NCI-H128 (cell line): ENCODE data around the gene PROB1.
"Not testable (repeated sequence)": the region's sequence is repeated elsewhere in the genome, so short reads cannot be mapped to it uniquely, and the experiment has no call there.

Experiments used
- DNase-seq: peaks from one replicate; lab custom pipeline; 2025; ENCODE audit not compliant: unreplicated experiment; lab: John Stamatoyannopoulos, UW

PROB1 gene

DNA sequence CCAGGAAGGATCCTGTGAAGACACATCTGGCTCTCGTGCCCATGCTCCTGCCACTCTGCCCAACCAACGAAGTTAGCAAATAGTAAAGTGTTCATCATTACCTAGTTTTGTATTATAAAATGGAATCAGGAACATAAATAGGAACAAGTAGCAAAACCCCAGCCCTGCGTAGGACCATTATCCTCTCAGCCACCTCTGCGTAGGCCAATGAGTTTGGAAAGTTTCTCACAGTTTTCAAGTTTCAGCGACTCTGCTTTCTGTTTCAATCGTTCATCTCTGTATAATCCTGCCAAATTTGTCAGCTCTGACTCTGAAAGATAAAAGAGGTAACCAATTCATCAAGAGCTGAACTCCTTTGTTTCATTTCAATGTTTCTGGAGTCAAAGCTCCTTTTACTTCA lies 19.1 kb upstream of the PROB1 start:
- no peak for DNase-seq

DNA sequence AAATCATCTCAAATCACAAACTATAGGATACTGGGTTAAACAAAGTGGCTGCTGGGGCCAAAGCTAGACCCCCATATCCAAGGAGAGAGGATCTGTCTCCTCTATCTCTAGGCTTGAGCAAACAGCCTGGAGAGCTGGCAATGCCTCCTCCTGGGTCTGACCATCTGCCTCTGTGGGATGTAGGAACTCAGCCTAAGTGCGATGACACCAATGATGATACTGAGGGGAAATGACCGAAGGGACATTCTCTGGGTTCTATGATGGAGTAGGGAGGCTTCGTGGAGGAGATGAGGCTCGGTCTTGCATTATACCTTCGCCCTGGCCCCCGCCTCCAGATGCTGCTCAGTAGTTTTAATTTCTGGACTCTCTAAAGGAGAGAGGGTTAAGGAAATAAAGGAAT lies 18.2 kb upstream of the PROB1 start:
- no peak for DNase-seq

DNA sequence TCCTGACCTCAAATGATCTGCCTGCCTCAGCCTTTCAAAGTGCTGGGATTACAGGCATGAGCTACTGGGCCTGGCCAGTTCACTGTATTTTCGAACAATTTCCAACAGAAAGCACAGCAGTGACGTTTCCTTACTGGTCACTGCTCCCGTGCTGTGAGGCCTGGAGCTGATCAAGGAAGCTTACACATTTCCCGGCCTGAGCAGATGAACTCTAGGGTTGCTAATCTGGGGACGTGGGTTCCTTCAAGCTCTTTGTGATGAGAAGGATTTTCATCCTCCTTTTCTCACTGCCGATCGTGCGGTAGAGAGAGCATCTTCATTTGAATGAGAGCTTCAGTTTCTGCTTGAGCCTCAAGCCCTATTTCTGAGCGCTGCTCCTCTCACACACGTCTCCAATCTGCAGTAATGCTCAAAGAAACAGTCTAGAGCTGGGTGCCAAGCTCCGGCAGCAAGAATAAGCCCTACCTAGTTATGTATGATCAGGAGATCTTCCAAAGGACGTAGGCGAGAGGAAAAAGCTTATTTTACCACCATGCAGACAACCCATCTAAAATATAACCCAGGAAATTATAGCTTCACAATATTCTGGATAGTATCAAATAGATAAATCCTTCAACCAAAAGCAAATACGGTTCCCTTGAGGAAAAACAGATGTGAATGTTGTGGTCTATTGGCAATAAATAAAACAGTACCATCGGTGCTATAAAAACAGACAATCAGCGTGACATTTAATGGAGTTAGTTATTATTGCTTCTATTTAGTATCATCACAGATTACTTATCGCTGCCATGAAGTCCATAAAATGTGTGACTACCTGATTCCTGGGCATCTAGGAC lies 16.3 kb upstream of the PROB1 start:
- DNase-seq = no peak

DNA sequence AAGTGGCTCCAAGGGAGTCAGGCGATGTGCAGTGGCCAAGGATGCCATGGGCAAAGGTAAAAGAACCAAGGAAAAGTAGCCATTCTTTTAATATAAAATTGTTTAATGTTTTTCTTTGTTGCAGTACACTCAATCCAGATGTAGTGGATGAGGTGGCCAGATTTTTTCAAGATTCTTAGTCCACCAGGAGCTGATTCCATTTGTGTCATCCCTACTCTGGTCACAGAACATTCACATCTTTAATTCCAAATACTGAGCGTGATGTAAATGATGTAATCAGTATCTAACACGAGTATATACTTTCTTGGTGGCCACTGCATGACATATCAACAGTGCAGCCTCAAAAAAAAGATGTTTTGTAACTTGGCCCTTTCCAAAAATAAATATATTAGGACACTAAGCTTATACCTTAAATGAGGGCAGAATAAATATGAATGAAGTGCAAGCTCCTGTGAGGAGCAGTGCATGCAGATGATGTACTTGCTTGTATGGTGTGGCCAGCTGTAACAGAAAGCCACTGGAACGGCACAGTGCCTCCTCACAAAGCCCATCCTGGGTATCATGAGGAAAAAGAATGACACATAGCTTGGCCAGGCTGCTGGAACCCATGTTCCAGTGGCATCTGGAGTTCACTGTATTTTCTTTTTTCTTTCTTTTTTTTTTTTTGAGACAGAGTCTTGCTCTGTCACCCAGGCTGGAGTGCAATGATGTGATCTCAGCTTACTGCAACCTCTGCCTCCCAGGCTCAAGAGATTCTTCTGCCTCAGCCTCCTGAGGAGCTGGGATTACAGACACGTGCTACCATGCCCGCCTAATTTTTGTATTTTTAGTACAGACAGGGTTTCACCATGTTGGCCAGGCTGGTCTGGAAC lies 15.5 kb upstream of the PROB1 start:
- DNase-seq = no peak

DNA sequence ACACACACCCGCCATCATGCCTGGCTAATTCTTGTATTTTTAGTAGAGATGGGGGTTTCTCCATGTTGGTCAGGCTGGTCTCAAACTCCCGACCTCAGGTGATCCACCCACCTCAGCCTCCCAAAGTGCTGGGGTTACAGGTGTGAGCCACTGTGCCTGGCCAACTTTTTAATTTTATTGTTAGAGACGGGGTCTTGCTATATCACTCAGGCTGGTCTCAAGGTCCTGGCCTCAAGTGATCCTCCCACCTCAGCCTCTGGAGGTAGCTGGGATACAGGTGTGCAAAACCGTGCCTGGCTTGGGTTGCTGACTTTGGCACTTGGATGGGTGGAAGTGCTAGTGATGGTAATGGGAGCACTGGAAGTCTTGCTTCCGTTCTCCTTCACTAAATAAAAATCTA lies 14.2 kb upstream of the PROB1 start:
- DNase-seq = not testable (repeated sequence)

DNA sequence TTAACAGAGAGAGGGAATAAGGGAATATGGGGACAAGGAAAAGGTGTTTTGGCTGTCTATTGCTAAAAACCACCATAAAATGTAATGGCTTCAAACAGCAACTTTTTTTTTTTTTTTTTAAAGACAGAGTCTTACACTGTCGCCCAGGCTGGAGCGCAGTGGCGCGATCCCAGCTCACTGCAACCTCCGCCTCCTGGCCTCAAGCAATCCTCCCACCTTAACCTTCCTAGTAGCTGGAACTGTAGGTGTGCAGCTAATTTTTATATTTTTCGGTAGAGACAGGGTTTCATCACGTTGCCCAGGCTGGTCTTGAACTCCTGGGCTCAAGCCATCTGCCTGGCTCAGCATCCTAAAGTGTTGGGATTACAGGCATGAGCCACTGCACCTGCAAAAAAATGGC lies 13.3 kb upstream of the PROB1 start:
- no peak for DNase-seq

DNA sequence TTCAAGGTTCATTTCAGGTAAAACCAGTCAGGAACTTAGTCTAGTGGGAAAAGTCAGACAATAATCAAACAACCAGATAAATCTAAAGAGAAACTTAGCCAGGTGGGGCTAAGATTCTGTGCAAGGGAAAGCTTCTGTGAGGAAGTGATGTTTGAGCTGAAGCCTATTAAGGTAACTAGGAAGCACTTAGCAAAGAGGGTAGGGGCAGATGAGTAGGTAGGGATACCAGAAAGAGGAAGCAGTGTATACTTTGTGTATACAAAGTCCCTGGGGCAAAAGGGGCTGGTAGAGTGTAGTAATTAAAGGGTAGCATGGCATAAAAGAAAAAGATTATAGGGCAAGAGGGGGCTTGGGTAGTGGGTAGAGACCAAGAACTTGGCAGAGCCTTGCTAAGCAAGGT lies 12.6 kb upstream of the PROB1 start:
- no peak for DNase-seq

DNA sequence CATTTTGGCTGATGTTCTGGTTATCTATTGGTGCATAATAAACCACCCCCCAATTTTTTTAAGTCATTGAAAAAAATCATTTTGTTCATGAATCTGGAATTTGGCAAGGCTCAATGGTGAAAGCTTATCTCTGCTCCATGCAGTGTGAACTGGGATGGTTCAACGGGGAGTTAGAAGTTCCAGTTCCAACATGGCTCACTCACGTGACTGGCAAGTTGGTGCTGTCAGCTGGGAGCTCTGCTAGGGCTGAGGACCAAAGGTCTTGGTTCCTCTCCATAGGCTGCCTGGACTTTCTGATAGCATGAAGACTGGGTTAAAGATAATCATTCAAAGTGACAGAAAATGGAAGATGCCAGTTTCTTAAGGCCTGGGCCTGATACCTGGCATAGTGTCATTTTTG lies 12.1 kb upstream of the PROB1 start:
- DNase-seq = no peak

DNA sequence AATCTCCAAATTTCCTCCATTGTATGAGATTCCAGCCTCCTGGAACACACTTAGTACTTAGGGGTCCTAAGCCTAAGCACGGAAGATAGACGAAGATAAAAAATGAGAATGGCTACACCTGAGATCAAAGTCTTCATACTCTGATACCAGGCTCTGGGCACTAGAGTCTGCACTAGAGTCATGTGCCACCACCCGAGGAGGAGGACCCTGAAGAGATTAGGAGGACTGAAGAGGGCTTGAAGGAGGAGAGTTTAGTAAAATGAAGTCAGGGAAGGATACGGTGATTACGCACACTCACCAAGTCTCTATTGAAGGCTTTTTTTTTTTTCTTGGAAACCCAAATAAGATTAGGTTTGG lies 9.6 kb upstream of the PROB1 start:
- no peak for DNase-seq

DNA sequence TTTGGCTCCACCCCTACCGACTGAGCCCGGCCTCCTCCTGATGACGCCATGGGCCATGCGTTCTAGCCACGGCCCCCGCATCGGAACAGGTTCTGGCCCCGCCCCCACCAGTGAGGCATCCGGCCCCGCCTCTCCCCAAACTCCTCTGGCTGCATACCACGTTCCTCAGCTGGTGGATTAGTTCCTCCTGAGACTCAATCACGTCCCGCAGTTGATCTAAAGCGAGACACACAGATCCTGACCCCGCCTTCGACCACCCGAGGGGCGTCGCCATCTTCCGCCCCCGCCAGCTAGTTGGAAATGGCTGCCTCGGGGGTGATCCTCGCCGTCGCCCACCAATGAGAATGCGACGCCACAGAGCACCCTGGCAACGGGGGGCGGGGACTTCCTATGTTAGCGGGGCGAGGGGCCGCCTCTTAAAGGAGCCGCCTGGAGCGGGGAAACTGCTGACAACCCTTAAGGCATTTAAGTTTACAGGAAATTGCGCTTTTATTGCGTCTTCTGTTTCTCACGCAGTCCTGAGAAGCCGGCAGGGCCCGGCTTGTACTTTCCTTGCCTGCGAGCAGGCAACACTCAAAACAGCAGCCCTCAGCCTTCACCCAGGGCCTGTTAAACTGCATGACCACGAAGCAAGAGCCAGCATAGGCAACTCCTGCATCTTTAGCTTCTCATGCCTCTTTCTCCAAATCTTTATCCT lies 9.0 kb upstream of the PROB1 start, which contains the start of gene SPATA24:
SPATA24 (minus strand) TSS at position 303 of the 697 bp plus-strand sequence; CDS start at position 274, 29 bp downstream.
- peak; percentile 82 for DNase-seq

DNA sequence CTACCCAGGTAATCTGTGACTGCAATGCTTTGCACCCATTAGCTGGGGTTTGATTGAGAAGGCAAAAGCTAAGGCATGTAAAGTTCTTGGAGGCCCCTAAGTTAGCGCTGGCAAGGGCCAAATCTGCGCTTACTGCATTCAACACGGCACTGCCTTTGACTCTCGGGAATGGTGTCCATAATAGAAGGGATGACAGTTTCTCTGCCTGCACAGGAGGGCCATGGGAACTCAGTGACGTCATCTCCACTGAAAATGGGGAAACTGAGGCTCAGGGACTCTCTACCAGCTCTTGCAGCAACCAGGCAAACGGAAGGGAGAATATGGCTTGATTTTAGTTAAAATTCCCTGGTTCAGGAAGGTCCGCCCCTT lies 8.5 kb upstream of the PROB1 start:
- no peak for DNase-seq

DNA sequence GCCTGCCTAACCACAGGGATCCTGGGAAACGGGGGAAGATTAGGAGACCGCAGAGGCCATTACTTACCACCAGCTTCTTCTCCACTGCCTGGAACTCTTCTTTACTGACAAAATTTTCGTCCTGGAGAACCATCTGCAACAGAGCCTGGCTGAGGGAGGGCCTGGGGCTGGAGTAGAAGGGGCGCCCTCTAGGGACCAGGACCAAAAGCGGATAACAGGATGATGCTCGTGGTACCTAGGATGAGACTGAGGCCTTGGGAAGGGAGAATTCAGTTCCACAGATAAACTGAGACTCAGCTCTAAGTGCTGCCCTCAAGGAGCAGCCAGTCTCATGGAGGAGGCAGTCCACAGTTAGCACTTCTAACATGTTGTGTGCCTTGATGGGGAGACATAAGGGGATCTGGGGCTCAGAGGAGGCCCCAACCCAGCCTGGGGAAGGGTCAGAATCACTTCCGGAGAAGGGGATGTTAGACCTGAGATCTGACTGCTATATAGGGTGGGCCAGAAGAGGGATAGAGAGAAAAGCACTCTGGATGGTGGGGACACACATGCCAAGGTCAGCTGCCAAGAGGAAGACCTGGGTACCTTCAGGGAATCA lies 7.8 kb upstream of the PROB1 start:
- no peak for DNase-seq

DNA sequence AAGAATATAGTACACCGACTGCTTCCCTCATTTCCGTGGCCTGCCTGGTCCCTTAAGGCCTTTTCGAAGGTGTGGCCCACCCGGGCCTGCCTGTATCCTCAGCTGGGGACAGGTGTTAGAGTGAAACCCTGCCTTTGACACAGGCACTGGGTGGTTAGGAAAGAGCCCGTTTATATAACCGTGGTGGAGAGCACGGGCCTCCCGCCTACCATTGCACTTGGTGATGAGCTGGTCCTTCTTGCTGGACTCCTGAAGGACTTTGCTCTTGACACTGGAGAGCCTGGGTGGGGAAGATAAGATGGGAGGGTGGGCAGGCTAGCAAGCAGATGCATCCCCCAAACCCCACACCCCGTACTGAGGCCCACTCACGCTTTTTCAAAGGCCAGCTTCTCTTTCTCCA lies 6.6 kb upstream of the PROB1 start:
- no peak for DNase-seq

DNA sequence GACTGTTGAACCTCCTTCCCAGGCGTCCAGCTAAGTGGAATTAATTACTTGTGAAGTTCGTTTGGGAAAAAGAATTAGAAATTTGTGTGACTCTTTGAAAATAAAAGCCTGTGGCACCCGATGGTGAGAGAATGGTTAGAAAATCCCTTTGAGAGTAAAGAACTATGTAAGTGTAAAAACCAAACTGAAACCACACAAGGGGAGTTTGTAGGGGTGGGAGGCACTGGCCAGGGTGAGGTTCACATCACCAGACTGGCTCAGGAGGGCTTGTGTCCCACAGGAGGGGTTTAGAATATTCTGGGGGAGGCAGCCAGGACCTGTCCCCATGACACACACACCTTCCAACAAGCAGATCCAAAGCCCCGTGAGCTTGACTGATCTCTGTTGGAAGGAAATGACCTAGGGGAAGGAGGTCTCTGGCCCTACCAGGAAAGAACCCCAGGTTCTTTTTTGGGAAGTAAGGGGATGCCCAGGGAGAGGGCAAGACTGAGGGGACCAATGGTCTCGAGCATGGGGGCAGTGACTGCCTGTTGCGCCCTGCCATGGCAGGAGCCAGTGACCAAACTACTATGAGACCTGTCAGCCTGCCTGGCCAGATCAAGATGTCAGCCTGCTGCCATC lies 4.7 kb upstream of the PROB1 start:
- no peak for DNase-seq

DNA sequence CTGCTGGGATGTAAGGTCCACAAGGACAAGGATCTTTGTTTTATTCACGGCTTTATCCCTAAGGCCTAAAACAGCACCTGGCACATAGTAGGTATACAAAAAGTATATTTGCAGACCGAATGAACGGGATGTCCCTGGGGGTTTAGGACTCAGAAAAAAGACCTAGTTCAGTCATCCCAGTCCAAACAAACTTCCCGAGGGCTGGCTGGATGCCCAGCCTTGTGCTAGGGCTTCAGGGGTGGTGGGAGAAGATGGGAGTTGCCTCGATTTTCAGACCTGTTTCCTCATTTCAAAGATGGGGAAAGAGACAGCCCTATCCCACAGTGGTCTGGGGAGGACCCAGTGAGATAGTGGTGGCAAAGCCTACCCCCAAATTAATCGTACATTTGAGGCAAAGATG lies 3.0 kb upstream of the PROB1 start:
- no peak for DNase-seq

DNA sequence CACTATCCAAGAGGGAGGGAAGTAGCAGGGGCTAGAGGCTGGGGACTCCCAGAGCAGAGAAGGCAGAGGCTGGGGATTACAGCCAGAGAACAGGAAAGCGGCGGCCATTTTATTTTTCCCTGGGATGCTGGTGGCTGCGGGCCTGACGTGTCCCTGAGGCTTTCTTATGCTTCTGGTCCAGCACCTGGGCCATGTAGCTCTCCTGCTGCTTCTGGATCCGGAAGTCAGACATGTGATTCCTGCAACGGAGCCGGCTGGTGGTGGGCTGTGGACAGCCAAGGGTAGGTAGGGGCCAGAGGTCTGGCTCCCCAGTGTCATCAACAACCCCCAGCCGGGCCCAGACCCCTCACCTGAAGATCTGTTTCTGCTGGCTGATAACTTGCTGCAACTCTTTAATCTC lies 1.8 kb upstream of the PROB1 start:
- DNase-seq = no peak

DNA sequence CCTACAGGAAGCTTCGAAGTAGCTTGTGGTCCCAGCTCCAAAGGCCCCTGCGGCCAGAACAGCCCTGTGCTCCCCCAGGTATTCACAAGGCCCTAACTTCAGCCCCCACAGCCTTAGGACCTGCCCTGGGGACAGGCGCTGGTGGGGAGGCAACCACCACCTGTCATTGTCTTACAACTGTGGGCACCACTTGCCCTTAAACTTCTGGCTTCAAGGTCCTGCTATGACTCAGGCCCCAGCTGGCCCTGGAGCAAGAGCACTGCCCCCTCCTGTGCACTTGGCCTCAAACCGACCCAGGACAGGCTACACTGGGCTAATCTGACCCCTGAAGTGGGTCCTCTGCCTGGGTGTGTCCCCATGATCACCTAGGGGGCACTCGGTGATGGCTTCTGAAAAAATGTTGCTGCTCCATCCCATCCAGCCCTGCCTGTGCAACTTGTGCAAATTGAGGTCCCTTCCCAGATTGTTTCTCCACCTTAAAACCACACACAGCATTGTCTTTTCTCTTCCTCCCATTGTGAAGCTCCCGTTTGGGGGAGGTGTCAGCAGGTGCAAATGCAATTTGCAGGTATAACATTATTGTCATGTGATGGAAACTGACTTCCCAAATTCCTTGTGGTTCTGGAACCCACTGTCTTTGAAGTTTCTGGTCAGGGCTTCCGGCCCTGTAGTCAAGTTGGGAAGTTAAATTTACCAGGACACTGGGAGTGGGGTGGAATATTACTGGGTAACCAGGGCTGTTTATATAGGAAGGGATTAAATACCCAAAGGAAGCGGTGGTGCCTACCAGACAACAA lies 1.1 kb upstream of the PROB1 start:
- no peak for DNase-seq

DNA sequence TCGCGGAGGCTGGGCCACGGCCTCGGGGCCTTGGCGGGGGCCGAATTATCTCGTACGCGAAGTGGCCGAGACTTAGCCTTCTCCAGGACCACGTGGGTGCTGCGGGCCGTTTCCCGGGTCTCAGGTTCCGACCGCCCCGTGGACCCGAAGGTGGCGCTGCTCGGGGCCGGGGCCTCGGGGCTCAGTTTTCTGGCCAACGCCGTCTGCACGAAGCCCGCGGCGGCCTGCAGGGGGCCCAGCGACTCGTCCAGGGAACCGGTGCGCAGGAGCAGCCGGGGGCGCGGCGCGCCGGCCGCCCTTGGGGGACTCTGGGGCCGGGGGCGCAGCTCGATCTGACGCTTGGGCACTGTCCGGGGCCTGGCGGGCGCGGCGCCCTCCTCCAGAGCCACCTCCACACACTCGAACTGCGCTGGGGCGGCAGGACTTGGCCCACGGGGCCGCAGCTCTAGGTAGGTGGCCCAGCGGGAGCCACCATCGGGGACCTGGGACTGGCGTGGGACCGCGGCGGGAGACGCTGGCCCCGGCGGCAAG lies 716 bp downstream of the PROB1 start:
- DNase-seq = no peak

DNA sequence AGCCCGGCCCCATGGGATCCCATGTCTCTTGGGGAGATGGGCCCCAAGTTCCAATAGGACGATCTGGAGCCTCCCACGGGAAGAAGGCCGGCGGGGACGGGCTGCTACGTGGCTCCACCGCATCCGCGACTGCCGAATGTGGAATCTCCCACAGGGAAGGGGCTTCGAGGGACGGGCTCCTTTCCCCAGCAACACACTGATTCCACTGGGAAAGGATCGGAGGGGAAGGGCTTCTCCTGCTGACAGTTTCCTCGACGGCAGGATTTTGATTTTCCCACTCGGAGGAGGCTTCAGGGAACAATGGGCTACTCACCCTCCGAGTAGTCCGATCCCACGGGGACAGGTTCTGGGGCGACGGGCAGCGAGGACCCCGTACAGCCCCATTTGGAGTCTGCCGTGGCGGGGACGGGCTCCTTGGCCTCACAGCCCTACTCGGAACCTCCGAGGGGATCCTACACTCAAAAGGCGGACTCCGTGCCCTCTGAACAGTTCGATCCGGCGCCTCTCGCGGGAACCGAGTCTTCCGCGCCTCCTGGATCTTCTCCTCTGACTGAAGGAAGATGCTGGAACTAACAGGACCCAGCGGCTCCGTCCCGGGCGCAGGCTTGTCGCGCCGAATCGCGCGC lies 1.3 kb downstream of the PROB1 start:
- DNase-seq = no peak
